ENCODE results near the gene LPAR2. TPM values are rescaled to one million over a fixed set of nuclear protein-coding genes. Genes with fewer than 3 reads are reported as not detected.

Gene LPAR2
- total and polyA plus RNA-seq, 2 experiments from 2014 or later, result 39.4 to 63.1 TPM

- ATAC-seq, result no peak
- H3K36me3 ChIP-seq (ENCODE audit: insufficient read depth), result no peaks in the 10 kb centered on the region; the same call in 1 of the 2 replicates
Measured at GRCh38 chr19:19636573-19637185, 8.7 kb upstream of the LPAR2 start.

More at GRCh38 chr19:19636573-19637185, 8.7 kb upstream of the LPAR2 start:
- Histone ChIP-seq H3K79me2 (replicated peaks; ENCODE audit: insufficient read depth) (no peaks in the 10 kb centered on the region), H4K20me1 (replicated peaks; ENCODE audit: insufficient read depth) (no peaks in the 10 kb centered on the region), H3K4me2 (peak overlapping the region; percentile 80), H3K4me3 (peak overlapping the region; percentile 59), H3K9me2 (ENCODE audit: insufficient read depth) (no peaks in the 10 kb centered on the region), H3F3A (replicated peaks; ENCODE audit: low read depth) (no peaks in the 10 kb centered on the region), H3K27me3 (ENCODE audit: insufficient read depth) (no peaks in the 10 kb centered on the region), H3K27ac (ENCODE audit: low read depth) (no peak overlapping the region), H2AFZ (no peak overlapping the region), H3K4me1 (ENCODE audit: insufficient read depth) (no peaks in the 10 kb centered on the region)
- H3K9me3 Mint-ChIP-seq, result no peaks in the 10 kb centered on the region
- H3K4me1 Mint-ChIP-seq, result peaks cover 3% of the 10 kb centered on the region; the same call in 1 of the 3 replicates
- H3K36me3 Mint-ChIP-seq (ENCODE audit: low read depth), result peaks cover 21% of the 10 kb centered on the region
- TF ChIP-seq EZH2 (IDR thresholded peaks at IDR 0.05; ENCODE audit: low read depth, unreplicated experiment) (no peak), NANOG (IDR thresholded peaks at IDR 0.05; ENCODE audit: borderline replicate concordance) (no peak), ZNF114 (CRISPR knock-in tag; IDR thresholded peaks at IDR 0.05) (no peak), CREB1 (CRISPR knock-in tag; IDR thresholded peaks at IDR 0.05; ENCODE audit: low read depth) (no peak), STAT1 (IDR thresholded peaks at IDR 0.05; ENCODE audit: unreplicated experiment) (no peak), REST (IDR thresholded peaks at IDR 0.05; ENCODE audit: unreplicated experiment) (no peak), POLR2AphosphoS5 (IDR thresholded peaks at IDR 0.05; ENCODE audit: low read depth) (no peak), EZH2phosphoT487 (IDR thresholded peaks at IDR 0.05; ENCODE audit: unreplicated experiment) (no peak), JUNB (IDR thresholded peaks at IDR 0.05; ENCODE audit: unreplicated experiment) (no peak), ZNF331 (CRISPR knock-in tag; IDR thresholded peaks at IDR 0.05; ENCODE audit: low read depth) (no peak)
- TF ChIP-seq, protein P1, sequence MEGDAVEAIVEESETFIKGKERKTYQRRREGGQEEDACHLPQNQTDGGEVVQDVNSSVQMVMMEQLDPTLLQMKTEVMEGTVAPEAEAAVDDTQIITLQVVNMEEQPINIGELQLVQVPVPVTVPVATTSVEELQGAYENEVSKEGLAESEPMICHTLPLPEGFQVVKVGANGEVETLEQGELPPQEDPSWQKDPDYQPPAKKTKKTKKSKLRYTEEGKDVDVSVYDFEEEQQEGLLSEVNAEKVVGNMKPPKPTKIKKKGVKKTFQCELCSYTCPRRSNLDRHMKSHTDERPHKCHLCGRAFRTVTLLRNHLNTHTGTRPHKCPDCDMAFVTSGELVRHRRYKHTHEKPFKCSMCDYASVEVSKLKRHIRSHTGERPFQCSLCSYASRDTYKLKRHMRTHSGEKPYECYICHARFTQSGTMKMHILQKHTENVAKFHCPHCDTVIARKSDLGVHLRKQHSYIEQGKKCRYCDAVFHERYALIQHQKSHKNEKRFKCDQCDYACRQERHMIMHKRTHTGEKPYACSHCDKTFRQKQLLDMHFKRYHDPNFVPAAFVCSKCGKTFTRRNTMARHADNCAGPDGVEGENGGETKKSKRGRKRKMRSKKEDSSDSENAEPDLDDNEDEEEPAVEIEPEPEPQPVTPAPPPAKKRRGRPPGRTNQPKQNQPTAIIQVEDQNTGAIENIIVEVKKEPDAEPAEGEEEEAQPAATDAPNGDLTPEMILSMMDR (conservative IDR thresholded peaks at IDR 0.05; ENCODE audit: low read depth in 2 of 2), result no peak
- TF ChIP-seq, protein P2, sequence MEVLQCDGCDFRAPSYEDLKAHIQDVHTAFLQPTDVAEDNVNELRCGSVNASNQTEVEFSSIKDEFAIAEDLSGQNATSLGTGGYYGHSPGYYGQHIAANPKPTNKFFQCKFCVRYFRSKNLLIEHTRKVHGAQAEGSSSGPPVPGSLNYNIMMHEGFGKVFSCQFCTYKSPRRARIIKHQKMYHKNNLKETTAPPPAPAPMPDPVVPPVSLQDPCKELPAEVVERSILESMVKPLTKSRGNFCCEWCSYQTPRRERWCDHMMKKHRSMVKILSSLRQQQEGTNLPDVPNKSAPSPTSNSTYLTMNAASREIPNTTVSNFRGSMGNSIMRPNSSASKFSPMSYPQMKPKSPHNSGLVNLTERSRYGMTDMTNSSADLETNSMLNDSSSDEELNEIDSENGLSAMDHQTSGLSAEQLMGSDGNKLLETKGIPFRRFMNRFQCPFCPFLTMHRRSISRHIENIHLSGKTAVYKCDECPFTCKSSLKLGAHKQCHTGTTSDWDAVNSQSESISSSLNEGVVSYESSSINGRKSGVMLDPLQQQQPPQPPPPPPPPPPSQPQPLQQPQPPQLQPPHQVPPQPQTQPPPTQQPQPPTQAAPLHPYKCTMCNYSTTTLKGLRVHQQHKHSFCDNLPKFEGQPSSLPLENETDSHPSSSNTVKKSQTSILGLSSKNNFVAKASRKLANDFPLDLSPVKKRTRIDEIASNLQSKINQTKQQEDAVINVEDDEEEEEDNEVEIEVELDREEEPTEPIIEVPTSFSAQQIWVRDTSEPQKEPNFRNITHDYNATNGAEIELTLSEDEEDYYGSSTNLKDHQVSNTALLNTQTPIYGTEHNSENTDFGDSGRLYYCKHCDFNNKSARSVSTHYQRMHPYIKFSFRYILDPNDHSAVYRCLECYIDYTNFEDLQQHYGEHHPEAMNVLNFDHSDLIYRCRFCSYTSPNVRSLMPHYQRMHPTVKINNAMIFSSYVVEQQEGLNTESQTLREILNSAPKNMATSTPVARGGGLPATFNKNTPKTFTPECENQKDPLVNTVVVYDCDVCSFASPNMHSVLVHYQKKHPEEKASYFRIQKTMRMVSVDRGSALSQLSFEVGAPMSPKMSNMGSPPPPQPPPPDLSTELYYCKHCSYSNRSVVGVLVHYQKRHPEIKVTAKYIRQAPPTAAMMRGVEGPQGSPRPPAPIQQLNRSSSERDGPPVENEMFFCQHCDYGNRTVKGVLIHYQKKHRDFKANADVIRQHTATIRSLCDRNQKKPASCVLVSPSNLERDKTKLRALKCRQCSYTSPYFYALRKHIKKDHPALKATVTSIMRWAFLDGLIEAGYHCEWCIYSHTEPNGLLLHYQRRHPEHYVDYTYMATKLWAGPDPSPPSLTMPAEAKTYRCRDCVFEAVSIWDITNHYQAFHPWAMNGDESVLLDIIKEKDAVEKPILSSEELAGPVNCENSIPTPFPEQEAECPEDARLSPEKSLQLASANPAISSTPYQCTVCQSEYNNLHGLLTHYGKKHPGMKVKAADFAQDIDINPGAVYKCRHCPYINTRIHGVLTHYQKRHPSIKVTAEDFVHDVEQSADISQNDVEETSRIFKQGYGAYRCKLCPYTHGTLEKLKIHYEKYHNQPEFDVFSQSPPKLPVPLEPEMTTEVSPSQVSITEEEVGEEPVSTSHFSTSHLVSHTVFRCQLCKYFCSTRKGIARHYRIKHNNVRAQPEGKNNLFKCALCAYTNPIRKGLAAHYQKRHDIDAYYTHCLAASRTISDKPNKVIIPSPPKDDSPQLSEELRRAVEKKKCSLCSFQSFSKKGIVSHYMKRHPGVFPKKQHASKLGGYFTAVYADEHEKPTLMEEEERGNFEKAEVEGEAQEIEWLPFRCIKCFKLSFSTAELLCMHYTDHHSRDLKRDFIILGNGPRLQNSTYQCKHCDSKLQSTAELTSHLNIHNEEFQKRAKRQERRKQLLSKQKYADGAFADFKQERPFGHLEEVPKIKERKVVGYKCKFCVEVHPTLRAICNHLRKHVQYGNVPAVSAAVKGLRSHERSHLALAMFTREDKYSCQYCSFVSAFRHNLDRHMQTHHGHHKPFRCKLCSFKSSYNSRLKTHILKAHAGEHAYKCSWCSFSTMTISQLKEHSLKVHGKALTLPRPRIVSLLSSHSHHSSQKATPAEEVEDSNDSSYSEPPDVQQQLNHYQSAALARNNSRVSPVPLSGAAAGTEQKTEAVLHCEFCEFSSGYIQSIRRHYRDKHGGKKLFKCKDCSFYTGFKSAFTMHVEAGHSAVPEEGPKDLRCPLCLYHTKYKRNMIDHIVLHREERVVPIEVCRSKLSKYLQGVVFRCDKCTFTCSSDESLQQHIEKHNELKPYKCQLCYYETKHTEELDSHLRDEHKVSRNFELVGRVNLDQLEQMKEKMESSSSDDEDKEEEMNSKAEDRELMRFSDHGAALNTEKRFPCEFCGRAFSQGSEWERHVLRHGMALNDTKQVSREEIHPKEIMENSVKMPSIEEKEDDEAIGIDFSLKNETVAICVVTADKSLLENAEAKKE (CRISPR knock-in tag; IDR thresholded peaks at IDR 0.05), result no peak
- TF ChIP-seq, protein P3, sequence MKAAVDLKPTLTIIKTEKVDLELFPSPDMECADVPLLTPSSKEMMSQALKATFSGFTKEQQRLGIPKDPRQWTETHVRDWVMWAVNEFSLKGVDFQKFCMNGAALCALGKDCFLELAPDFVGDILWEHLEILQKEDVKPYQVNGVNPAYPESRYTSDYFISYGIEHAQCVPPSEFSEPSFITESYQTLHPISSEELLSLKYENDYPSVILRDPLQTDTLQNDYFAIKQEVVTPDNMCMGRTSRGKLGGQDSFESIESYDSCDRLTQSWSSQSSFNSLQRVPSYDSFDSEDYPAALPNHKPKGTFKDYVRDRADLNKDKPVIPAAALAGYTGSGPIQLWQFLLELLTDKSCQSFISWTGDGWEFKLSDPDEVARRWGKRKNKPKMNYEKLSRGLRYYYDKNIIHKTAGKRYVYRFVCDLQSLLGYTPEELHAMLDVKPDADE (IDR thresholded peaks at IDR 0.05), result no peak
- no peak overlapping the region for H3K27ac Mint-ChIP-seq
- H3K27me3 Mint-ChIP-seq (ENCODE audit: insufficient read depth, low read depth, poor library complexity), result peaks cover 9% of the 10 kb centered on the region
- DNase-seq (ENCODE audit: low spot score), result no peak
- H3K4me3 Mint-ChIP-seq, result 0 out of 3 replicates have a peak overlapping the region, but pooled peaks have one; percentile 33

Data from GM23338 (cell line).